A549 (cell line): Measurements from ENCODE around the gene AAK1.

Experiments
- CEBPB ChIP-seq, 2 experiments: fragments of >200 bp in 1 of 2; sonication (Bioruptor Twin) in 1 of 2; formaldehyde crosslinking in 1 of 2; IDR thresholded peaks; 2 replicates each; pipeline ENCODE4 v1.6.1; 2012 to 2016
- CHD2 ChIP-seq: fragments of 150-350 bp; IDR thresholded peaks from 2 replicates; pipeline ENCODE4 v1.6.1; 2014; ENCODE audit warnings: low read length; ENCODE audit not compliant: partially characterized antibody
- EP300 ChIP-seq, 2 experiments: fragments of >200 bp; sonication (Bioruptor Twin); formaldehyde crosslinking; IDR thresholded peaks; 2 replicates in 1 of 2; 3 replicates in 1 of 2; pipeline ENCODE4 v1.6.1; 2016 to 2017
- ESRRA ChIP-seq: fragments of 150-350 bp; IDR thresholded peaks from 2 replicates; pipeline ENCODE4 v1.6.1; 2014; ENCODE audit warnings: mild to moderate bottlenecking, low read length, borderline replicate concordance
- JUN ChIP-seq, 2 experiments: fragments of >200 bp; sonication (Bioruptor Twin); formaldehyde crosslinking; IDR thresholded peaks; 2 replicates in 1 of 2; 3 replicates in 1 of 2; pipeline ENCODE4 v1.6.1; 2016 to 2017
- POLR2A ChIP-seq: IDR thresholded peaks from 2 replicates; pipeline ENCODE4 v1.6.1; 2012; ENCODE audit warnings: mild to moderate bottlenecking, low read length
- TP53 ChIP-seq: fragments of 250-450 bp; sonication (Bioruptor Pico); IDR thresholded peaks from 2 replicates; pipeline ENCODE4 v1.5.0; 2021; ENCODE audit warnings: mild to moderate bottlenecking, moderate library complexity
- TF ChIP-seq, protein P1 (sequence below): fragments of >200 bp; sonication (Bioruptor Twin); formaldehyde crosslinking; IDR thresholded peaks from 3 replicates; pipeline ENCODE4 v1.5.1; 2016
- TF ChIP-seq, protein P2 (sequence below): fragments of 200-600 bp; sonication (generic); IDR thresholded peaks from 2 replicates; pipeline ENCODE4 v1.6.1; 2016; ENCODE audit warnings: antibody characterized with exemption, mild to moderate bottlenecking, moderate library complexity
- TF ChIP-seq, protein P3 (sequence below): fragments of 450-650 bp; IDR thresholded peaks from 2 replicates; pipeline ENCODE4 v1.6.1; 2014; ENCODE audit warnings: antibody characterized with exemption
- TF ChIP-seq, protein P4 (sequence below): IDR thresholded peaks from 2 replicates; pipeline ENCODE4 v1.6.1; 2012

DNA sequence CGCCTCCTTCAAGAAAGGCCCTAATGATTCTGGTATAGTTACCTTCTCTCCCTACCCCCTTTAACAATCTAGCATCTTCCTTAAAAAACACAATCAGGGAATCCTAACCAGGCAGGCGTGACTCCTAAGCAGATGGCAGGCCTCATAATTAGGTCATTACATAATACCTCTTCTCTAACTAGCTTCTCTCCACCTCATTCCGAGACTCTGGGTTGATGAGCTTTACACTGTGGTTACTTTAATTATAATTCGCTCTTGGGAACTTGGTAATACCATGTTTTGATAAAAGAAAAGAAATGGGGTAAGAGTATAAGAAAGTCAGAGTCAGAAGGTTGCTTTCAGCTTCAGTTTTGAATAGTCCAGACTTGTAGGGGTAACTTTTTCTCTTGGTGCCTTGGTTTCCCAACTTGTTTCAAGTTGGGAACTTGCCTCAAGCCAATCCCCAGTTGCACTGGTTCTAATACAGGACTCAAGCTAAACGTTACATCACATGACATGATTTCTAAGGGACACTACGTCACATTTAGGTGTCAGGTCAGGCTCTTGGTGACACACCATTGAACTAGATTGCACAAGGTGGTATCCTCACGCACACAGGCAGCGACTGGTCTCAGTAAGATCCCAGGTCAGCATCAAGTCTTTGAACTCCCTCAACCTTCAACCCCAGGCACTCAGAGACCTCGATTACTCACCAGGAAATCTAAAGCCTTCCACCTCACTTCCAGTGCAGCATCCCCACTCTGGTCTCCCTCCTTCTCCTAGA, 59.2 kb downstream of the AAK1 start:
- no peak for TF ChIP-seq TP53 (CRISPR knock-in tag)
- TF ChIP-seq, protein P1, sequence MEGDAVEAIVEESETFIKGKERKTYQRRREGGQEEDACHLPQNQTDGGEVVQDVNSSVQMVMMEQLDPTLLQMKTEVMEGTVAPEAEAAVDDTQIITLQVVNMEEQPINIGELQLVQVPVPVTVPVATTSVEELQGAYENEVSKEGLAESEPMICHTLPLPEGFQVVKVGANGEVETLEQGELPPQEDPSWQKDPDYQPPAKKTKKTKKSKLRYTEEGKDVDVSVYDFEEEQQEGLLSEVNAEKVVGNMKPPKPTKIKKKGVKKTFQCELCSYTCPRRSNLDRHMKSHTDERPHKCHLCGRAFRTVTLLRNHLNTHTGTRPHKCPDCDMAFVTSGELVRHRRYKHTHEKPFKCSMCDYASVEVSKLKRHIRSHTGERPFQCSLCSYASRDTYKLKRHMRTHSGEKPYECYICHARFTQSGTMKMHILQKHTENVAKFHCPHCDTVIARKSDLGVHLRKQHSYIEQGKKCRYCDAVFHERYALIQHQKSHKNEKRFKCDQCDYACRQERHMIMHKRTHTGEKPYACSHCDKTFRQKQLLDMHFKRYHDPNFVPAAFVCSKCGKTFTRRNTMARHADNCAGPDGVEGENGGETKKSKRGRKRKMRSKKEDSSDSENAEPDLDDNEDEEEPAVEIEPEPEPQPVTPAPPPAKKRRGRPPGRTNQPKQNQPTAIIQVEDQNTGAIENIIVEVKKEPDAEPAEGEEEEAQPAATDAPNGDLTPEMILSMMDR = no peak
- no peak for TF ChIP-seq JUN (IDR thresholded peaks at IDR 0.05)
- TF ChIP-seq ESRRA = no peak
- TF ChIP-seq EP300 (IDR thresholded peaks at IDR 0.05) = no peak
- TF ChIP-seq POLR2A = no peak
- TF ChIP-seq, protein P2, sequence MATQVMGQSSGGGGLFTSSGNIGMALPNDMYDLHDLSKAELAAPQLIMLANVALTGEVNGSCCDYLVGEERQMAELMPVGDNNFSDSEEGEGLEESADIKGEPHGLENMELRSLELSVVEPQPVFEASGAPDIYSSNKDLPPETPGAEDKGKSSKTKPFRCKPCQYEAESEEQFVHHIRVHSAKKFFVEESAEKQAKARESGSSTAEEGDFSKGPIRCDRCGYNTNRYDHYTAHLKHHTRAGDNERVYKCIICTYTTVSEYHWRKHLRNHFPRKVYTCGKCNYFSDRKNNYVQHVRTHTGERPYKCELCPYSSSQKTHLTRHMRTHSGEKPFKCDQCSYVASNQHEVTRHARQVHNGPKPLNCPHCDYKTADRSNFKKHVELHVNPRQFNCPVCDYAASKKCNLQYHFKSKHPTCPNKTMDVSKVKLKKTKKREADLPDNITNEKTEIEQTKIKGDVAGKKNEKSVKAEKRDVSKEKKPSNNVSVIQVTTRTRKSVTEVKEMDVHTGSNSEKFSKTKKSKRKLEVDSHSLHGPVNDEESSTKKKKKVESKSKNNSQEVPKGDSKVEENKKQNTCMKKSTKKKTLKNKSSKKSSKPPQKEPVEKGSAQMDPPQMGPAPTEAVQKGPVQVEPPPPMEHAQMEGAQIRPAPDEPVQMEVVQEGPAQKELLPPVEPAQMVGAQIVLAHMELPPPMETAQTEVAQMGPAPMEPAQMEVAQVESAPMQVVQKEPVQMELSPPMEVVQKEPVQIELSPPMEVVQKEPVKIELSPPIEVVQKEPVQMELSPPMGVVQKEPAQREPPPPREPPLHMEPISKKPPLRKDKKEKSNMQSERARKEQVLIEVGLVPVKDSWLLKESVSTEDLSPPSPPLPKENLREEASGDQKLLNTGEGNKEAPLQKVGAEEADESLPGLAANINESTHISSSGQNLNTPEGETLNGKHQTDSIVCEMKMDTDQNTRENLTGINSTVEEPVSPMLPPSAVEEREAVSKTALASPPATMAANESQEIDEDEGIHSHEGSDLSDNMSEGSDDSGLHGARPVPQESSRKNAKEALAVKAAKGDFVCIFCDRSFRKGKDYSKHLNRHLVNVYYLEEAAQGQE = no peak
- TF ChIP-seq, protein P3, sequence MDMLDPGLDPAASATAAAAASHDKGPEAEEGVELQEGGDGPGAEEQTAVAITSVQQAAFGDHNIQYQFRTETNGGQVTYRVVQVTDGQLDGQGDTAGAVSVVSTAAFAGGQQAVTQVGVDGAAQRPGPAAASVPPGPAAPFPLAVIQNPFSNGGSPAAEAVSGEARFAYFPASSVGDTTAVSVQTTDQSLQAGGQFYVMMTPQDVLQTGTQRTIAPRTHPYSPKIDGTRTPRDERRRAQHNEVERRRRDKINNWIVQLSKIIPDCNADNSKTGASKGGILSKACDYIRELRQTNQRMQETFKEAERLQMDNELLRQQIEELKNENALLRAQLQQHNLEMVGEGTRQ = no peak
- TF ChIP-seq, protein P4, sequence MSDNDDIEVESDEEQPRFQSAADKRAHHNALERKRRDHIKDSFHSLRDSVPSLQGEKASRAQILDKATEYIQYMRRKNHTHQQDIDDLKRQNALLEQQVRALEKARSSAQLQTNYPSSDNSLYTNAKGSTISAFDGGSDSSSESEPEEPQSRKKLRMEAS = no peak
- TF ChIP-seq CEBPB (IDR thresholded peaks at IDR 0.05) = no peak
- TF ChIP-seq CHD2 = no peak
